ENCODE results near the gene RNU2-63P.
"Not testable (repeated sequence)": the region's sequence is repeated elsewhere in the genome, so short reads cannot be mapped to it uniquely, and the experiment has no call there.

RNU2-63P gene

GRCh38 chr2:88048541-88048940 lies 32.2 kb upstream of the RNU2-63P start:
- Mint-ChIP-seq H3K4me1 (peaks cover 17% of the 10 kb centered on the region), H3K9me3 (no peaks in the 10 kb centered on the region), H3K4me3 (no peak overlapping the region), H3K27ac (no peak overlapping the region), H3K27me3 (no peaks in the 10 kb centered on the region), H3K36me3 (peaks cover 39% of the 10 kb centered on the region)
- DNase-seq: no peak
- CTCF ChIA-PET: interaction anchor here (6.0 kb wide), 1 partner anchor 12 kb away, joined by 31 read pairs; no protein-coding TSS in a partner anchor

DNA sequence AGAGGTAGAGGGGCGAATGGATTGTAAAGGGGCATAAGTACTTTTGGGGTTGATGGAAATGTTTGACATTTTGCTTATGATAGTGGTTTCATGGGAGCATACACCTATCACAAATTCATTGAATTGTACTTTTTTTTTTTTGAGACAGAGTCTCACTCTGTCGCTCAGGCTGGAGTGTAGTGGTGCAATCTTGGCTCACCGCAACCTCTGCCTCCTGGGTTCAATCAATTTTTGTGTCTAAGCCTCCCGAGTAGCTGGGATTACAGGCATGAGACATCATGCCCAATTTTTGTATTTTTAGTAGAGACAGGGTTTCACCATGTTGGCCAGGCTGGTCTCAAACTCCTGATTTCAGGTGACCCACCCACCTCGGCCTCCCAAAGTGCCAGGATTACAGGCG lies 29.2 kb upstream of the RNU2-63P start:
- not testable (repeated sequence) for H3K4me1 Mint-ChIP-seq, H3K27ac Mint-ChIP-seq, DNase-seq, H3K4me3 Mint-ChIP-seq, H3K27me3 Mint-ChIP-seq, H3K9me3 Mint-ChIP-seq
- CTCF ChIA-PET: interaction anchor here (1.2 kb wide), 1 partner anchor 15 kb away, joined by 4 read pairs; no protein-coding TSS in a partner anchor
- H3K36me3 Mint-ChIP-seq: peaks cover 40% of the 10 kb centered on the region

- CTCF ChIA-PET: no interaction called here
- Mint-ChIP-seq H3K4me3 (no peak overlapping the region), H3K27me3 (no peaks in the 10 kb centered on the region), H3K36me3 (peaks cover 39% of the 10 kb centered on the region), H3K27ac (no peak overlapping the region), H3K4me1 (no peaks in the 10 kb centered on the region), H3K9me3 (no peaks in the 10 kb centered on the region)
- no peak for DNase-seq
Observed at GRCh38 chr2:88042476-88042875, 26.1 kb upstream of the RNU2-63P start.

DNA sequence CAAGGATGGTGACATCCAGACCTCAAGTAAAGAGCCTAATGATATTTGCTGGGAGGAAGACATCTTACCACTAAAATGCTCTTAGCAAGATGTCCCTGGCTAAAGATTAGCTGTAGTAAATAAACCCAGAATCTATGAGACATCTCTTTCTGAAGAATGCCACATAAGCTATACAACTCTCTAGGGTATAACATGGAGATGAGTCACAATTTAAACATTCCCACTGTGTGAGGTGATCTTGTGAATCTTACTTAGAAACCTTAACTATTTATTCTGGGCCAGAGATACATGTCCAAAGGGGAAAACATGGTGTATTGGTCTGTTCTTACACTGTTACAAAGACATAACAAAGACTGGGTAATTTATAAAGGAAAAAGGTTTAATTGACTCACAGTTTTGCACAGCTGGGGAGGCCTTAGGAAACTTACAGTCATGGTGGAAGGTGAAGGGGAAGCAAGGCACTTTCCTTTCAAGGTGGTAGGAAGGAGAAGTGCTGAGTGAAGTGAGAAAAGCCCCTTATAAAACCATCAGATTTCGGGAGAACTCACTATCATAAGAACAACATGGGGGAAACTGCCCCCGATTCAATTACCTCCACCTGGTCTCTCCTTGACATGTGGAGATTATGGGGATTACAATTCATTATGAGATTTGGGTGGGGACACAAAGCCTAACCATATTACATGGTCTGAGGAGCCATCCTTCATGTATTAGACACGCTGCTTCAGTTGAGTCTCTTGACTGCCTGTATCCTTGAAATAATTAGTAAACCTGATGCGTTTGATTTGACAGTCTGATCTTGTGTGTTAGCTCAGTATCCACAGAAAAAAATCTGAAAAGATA lies 22.1 kb upstream of the RNU2-63P start:
- no peak overlapping the region for H3K4me3 Mint-ChIP-seq
- H3K36me3 Mint-ChIP-seq: peaks cover 60% of the 10 kb centered on the region
- H3K9me3 Mint-ChIP-seq: peaks cover 4% of the 10 kb centered on the region
- no peak overlapping the region for H3K27ac Mint-ChIP-seq
- no peaks in the 10 kb centered on the region for H3K27me3 Mint-ChIP-seq
- CTCF ChIA-PET: interaction anchor here (0.6 kb wide), 1 partner anchor 38 kb away, joined by 5 read pairs; no protein-coding TSS in a partner anchor
- no peak for DNase-seq
- no peaks in the 10 kb centered on the region for H3K4me1 Mint-ChIP-seq

- Mint-ChIP-seq H3K4me1 (no peaks in the 10 kb centered on the region), H3K9me3 (peaks cover 4% of the 10 kb centered on the region), H3K36me3 (peaks cover 63% of the 10 kb centered on the region), H3K27me3 (no peaks in the 10 kb centered on the region), H3K4me3 (no peak overlapping the region), H3K27ac (no peak overlapping the region)
- CTCF ChIA-PET: no interaction called here
- DNase-seq: no peak
Observed at GRCh38 chr2:88036606-88037005, 20.3 kb upstream of the RNU2-63P start.

DNA sequence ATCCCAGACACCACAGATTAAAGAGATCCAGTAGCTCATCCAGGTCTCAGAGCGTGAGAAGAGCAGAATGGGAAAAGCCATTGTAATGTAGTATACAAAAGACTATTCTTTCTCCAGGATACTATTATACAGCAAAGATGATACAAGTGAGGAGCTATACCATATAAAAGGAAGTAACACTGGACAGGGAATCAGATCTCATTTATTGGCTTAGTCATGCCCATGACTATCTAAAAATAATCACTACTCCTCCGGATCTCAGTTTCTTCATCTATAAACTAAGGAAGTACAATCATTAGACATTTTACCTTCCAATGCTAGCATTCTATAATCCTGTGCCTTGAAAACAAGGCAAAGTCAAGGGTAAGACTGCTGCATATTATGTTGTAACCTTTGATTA lies 19.8 kb upstream of the RNU2-63P start:
- Mint-ChIP-seq H3K27me3 (no peaks in the 10 kb centered on the region), H3K27ac (no peak overlapping the region), H3K36me3 (peaks cover 63% of the 10 kb centered on the region), H3K4me3 (no peak overlapping the region), H3K4me1 (no peaks in the 10 kb centered on the region), H3K9me3 (peaks cover 4% of the 10 kb centered on the region)
- DNase-seq: no peak
- CTCF ChIA-PET: no interaction called here

GRCh38 chr2:88032070-88032702 lies 15.8 kb upstream of the RNU2-63P start:
- H3K27me3 Mint-ChIP-seq: no peaks in the 10 kb centered on the region
- peaks cover 14% of the 10 kb centered on the region for H3K4me1 Mint-ChIP-seq
- CTCF ChIA-PET: interaction anchor here (0.6 kb wide), 1 partner anchor 16 kb away, joined by 3 read pairs; no protein-coding TSS in a partner anchor
- H3K27ac Mint-ChIP-seq: no peak overlapping the region
- peaks cover 4% of the 10 kb centered on the region for H3K9me3 Mint-ChIP-seq
- H3K36me3 Mint-ChIP-seq: peaks cover 58% of the 10 kb centered on the region
- H3K4me3 Mint-ChIP-seq: no peak overlapping the region
- DNase-seq: no peak

DNA sequence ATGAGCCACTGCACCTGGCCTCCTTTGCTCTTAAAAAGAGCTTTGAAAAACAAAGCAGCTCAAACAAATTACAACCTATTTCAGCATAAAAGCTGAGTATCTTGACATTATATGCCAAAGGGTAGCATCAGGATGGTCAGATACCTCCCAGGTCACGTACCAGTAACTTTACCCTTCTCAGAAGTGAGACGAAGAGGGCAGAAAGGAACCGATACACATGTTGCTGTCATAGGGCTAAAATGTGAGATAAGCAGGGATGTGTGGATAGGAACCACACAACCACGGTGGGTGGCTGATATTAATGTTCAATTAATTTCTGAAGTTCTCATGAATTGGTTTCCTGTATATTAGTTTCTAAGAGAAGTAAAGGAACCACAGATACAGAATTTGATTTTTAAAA lies 12.6 kb upstream of the RNU2-63P start:
- Mint-ChIP-seq H3K27me3 (no peaks in the 10 kb centered on the region), H3K4me1 (peaks cover 23% of the 10 kb centered on the region), H3K4me3 (no peak overlapping the region), H3K36me3 (peaks cover 49% of the 10 kb centered on the region), H3K27ac (peak overlapping the region; percentile 93), H3K9me3 (no peaks in the 10 kb centered on the region)
- DNase-seq: no peak
- CTCF ChIA-PET: interaction anchor here (0.8 kb wide), 1 partner anchor 33 kb away, joined by 4 read pairs; no protein-coding TSS in a partner anchor

- H3K36me3 Mint-ChIP-seq: peaks cover 50% of the 10 kb centered on the region
- H3K27ac Mint-ChIP-seq: peak overlapping the region; percentile 93
- H3K4me3 Mint-ChIP-seq: peak overlapping the region; percentile 51
- no peak for DNase-seq
- H3K27me3 Mint-ChIP-seq: no peaks in the 10 kb centered on the region
- H3K9me3 Mint-ChIP-seq: no peaks in the 10 kb centered on the region
- CTCF ChIA-PET: interaction anchor here (0.7 kb wide), 1 partner anchor 11 kb away, joined by 4 read pairs; the partner anchor contains the start of gene RNU2-63P
- H3K4me1 Mint-ChIP-seq: peaks cover 23% of the 10 kb centered on the region
Observed at GRCh38 chr2:88027697-88028389, 11.5 kb upstream of the RNU2-63P start.

GRCh38 chr2:88024509-88024908 lies 8.2 kb upstream of the RNU2-63P start:
- Mint-ChIP-seq H3K9me3 (no peaks in the 10 kb centered on the region), H3K36me3 (peaks cover 42% of the 10 kb centered on the region), H3K27ac (no peak overlapping the region), H3K27me3 (no peaks in the 10 kb centered on the region), H3K4me1 (peaks cover 23% of the 10 kb centered on the region), H3K4me3 (no peak overlapping the region)
- CTCF ChIA-PET: interaction anchor here (1.6 kb wide), 1 partner anchor 23 kb away, joined by 4 read pairs; no protein-coding TSS in a partner anchor
- no peak for DNase-seq

DNA sequence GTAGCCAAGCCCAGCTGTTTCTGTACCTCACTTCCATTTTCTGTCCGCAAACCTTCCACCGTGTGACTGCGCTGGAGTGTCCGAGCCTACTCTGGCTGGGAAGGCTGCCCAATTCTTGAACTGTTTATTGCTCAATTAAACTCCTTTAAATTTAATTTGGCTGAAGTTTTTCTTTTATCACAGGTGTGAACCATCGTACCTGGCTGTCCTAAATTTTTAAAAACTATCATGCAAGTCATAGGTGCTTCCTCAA lies 6.2 kb upstream of the RNU2-63P start:
- peaks cover 25% of the 10 kb centered on the region for H3K36me3 Mint-ChIP-seq
- no peak overlapping the region for H3K4me3 Mint-ChIP-seq
- peaks cover 17% of the 10 kb centered on the region for H3K4me1 Mint-ChIP-seq
- H3K27me3 Mint-ChIP-seq: peaks cover 4% of the 10 kb centered on the region
- H3K27ac Mint-ChIP-seq: no peak overlapping the region
- peaks cover 6% of the 10 kb centered on the region for H3K9me3 Mint-ChIP-seq
- CTCF ChIA-PET: no interaction called here
- no peak for DNase-seq

DNA sequence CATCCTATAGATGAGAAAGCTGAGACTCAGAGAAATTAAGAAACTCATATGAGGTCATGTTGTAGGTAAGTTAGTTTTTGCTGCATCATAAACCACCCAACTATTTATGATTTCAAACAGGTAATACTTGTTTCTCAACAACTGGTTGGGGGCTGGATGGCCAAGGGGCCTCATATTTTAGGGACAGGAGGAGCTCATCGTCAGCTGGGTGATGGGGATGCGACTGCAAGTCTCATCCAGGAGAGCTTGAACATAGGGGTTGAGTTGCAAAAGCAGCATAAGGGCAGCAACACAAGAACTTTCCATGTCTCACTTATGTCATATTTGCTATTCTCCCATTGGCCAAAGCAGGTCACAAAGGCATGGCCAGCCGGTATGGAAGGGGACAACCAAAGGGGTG lies 3.6 kb upstream of the RNU2-63P start:
- Mint-ChIP-seq H3K4me3 (no peak overlapping the region), H3K27ac (no peak overlapping the region), H3K4me1 (peaks cover 24% of the 10 kb centered on the region), H3K27me3 (peaks cover 4% of the 10 kb centered on the region), H3K9me3 (peaks cover 6% of the 10 kb centered on the region), H3K36me3 (peaks cover 10% of the 10 kb centered on the region)
- CTCF ChIA-PET: interaction anchor here (1.2 kb wide), 1 partner anchor 11 kb away, joined by 3 read pairs; no protein-coding TSS in a partner anchor
- DNase-seq: no peak

GRCh38 chr2:88018909-88019308 lies 2.6 kb upstream of the RNU2-63P start:
- Mint-ChIP-seq H3K36me3 (peaks cover 10% of the 10 kb centered on the region), H3K27me3 (peaks cover 4% of the 10 kb centered on the region), H3K4me1 (peaks cover 26% of the 10 kb centered on the region), H3K9me3 (peaks cover 6% of the 10 kb centered on the region), H3K4me3 (no peak overlapping the region), H3K27ac (no peak overlapping the region)
- CTCF ChIA-PET: no interaction called here
- no peak for DNase-seq

DNA sequence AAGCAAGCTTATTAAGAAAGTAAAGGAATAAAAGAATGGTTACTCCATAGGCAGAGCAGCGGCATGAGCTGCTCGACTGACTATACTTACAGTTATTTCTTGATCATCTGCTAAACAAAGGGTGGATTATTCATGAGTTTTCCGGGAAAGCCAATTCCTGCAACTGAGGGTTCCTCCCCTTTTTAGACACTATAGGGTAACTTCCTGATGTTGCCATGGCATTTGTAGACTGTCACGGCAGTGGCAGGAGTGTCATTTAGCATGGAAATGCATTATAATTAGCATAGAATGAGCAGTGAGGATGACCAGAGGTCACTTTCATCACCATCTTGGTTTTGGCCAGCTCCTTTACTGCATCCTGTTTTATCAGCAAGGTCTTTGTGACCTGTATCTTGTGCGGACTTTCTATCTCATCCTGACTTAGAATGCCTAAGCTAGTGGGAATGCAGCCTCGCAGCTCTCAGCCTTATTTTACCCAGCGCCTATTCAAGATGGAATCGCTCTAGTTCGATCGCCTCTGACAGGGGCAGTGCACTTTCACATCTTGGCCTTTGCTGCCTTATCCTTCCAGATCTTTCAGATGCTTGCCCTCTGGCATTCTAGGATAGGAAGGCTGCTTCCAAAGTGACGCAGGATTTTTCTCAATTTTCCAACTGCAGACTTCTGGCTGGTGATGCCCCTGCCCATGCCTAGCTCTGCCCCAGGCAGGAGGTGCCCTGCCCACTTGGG lies 1.9 kb upstream of the RNU2-63P start:
- peak overlapping the region; percentile 45 for H3K27ac Mint-ChIP-seq
- CTCF ChIA-PET: interaction anchor here (0.6 kb wide), 1 partner anchor 174 kb away, joined by 3 read pairs; no protein-coding TSS in a partner anchor
- H3K27me3 Mint-ChIP-seq, H3K36me3 Mint-ChIP-seq, DNase-seq, H3K9me3 Mint-ChIP-seq: not testable (repeated sequence)
- H3K4me1 Mint-ChIP-seq: peaks cover 26% of the 10 kb centered on the region
- peak overlapping the region; percentile 92 for H3K4me3 Mint-ChIP-seq

Measured in activated naive CD4-positive, alpha-beta T cell treated with anti-CD3 and anti-CD28 coated beads, Interleukin-2, amount 10 ng/mL, durations not matched to agents 7 days and 5 days (primary cell).